Epidermal melanocyte (primary cell): ENCODE data around the gene SETD6.
A peak's percentile ranks its signal among the peaks of the same experiment; 100 is the strongest.

Source experiments
- DNase-seq: peaks from one replicate; pipeline ENCODE4 v3.0.0; 2011; ENCODE audit warnings: low spot score; ENCODE audit not compliant: insufficient read length

The SETD6 gene

DNA sequence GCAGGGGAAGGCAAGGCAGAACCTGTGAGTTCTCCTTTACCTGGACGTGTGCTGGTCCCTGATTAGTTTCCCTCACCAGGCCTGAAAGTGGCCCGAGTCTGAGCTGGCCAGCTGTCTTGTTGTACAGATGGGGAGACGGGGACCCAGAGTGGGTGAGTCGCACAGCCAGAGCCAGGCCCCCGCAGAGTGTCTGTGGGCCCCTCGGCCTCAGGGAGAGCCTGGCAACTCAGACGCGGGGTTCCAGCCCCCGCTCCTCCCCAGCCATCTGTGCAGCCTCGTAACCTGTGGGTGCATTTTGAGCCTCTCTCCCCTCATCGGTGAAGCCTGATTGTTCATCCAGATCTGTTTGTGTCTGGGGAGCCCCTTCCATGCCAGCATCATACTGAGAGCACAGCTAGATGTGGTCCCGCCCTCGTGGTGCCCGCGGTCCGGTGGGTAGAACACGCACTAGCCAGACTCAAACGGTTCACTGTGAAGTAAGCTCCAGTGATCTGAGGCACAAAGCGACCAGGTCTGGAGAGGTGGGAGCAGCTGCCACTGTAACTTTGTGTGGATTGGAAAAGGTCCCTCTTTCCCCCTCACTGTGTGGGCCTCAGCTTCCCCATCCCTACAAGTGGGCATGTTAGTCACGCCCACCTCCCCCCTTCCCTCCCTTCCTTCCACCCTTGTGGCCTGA lies 21.4 kb upstream of the SETD6 start:
- no peak for DNase-seq

GRCh38 chr16:58494981-58495520 lies 20.3 kb upstream of the SETD6 start:
- peak; percentile 89 for DNase-seq

- DNase-seq, result no peak
These were observed 19.6 kb upstream of the SETD6 start for GRCh38 chr16:58495521-58496331.

DNA sequence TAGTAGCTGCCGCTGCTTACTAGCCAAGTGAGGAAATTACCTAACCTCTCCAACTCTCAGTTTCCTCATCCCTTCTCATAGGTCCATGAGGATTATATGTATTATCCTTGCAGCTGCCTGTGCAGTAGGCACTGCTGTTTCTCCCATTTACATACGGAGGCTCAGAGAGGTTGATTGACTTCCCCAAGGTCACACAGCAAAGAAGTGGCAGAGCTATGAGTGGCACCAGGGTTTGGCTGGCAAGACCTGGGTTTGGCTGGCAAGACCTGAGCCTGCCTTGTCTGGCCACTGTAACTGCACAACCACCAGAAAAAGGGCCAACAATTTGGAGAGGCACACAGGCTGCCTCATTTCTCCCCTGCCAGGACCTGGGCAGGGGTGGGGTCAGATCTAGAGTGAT lies 17.8 kb upstream of the SETD6 start:
- DNase-seq, result no peak

GRCh38 chr16:58497935-58498334 lies 17.4 kb upstream of the SETD6 start:
- no peak for DNase-seq

DNA sequence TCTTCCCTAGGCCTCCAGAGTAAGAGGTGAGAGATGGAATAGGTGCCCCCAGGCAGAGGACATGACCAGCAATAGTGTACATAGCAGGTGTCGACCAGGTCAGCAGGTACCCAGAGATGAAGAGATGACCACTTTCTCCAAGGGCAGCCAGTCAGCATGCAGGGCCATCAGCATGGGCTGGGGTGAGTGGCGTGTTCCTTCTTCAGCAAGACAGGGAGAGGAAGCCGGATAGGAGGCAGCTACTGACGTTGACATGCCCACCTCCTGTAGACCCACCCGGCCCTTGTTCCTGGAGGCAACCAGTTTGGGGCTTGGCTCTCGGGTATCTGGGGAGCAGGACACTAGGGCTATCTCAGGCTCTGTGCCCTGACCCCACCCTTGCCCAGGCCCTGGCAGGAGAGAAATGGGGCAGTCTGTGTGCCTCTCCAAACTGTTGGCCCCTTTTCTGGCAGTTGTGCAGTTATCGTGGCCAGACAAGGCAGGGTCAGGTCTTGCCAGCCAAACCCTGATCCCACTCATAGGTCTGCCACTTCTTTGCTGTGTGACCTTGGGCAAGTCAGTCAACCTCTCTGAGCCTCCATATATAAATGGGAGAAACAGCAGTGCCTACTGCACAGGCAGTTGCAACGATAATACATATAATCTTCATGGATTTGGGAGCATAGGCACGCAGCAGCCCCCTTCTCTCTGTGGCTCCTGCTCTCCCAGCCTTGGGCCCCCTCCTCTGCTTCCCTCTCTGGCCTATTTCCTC lies 16.8 kb upstream of the SETD6 start:
- no peak for DNase-seq

DNA sequence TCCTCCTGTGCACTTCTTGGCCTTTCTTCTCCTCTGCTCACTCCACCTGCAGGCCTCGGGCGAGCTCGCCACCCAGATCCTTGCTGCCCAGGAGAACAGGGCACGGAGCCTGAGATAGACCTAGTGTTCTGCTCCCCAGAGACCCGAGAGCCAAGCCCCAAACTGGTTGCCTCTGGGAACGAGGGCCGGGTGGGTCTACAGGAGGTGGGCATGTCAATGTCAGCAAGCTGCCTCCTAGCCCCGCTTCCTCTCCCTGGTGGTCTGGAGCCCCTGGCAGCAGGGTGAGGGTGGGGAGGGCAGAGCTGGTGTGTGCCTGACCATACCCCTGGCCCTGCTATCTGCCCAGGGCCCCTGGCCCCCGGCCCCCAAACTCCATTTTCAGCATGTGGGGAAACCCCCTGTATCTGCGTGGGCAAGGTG lies 16.2 kb upstream of the SETD6 start:
- no peak for DNase-seq

GRCh38 chr16:58499615-58500351 lies 15.5 kb upstream of the SETD6 start, which contains the start of gene NDRG4:
Gene NDRG4 (plus strand): TSS chr16:58500143. CDS start chr16:58500249, 106 bp downstream.
- DNase-seq, result no peak

DNA sequence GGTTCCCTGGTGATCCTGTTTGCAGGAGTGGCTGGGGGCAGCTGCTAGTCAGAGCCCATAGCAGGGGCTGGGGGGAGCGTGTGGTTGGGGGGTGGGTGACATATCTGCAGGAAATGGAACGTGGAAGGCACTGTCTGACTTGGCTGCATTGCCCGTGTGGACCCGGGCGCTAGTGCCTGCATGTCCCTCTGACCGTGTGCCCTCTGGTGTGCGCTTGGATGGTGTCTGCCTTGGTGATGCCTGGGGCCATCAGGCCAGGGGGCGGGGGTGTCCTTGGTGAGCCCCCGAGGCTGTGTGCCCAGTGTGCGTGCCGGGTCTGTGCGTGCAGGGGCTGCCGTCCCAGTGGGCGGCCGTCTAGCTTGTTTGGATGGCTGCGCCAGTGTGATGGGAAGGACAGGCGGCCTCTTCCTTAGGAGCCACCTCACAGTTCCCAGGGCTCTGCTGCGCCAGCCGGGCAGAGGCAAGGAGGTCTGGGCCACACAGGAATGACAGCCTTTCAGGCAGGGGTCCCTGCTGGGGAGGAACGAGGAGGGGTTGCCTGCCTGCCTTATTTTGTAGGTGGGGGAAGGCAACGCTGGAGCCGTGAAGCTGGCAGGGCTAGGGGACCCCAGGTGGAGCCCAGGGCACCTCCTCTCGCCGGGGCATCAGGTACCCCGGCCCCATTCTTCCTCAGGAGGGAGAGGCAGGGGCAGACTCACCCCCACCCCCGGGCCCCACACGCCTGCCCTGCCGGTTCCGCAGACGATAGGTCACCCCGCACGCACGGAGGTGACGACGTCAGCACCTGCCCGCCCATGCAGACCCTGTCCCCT lies 14.7 kb upstream of the SETD6 start:
- no peak for DNase-seq

DNA sequence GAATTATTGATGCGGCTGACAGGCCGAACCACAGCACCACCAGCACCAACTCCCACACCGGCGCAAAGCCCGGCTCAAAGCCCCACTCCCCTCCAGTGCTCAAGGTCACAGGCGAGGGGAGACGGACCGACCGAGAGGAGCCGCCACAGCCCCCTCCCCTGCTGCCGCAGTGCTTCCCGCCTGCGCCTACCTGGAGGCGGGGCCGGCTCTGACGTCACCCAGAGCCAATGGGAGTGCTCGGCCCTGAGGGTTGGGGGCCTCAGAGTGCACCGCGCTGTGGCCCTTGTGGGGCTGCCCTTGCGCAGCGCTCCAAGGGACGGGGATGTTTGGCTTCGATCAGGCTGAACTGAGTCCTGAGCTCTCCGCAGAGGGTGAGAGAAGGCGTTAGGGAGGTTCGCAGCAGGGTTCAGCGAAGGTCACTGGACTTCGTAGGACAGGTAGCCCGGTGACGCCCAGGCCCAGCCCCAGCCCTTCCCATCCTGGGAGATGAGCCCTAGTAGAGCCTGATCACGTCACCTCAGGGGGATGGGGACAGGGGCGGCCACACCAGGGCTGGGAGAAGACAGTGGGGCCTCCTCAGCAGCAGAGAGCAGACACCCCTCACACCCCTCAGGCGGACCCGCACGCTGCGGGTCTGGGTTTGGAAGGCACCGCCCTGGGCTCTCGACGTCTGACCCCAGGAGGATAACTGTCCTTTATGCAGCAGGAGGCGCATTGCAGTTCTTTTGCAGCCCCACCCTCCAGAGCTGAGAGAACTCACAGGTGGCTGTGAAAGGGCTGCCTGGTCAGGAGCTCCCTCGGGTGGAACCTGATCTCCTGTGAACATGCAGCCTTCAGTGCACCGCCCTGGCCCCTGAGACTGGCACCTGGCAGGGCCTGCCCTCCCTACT lies 13.8 kb upstream of the SETD6 start:
- DNase-seq, result no peak

DNA sequence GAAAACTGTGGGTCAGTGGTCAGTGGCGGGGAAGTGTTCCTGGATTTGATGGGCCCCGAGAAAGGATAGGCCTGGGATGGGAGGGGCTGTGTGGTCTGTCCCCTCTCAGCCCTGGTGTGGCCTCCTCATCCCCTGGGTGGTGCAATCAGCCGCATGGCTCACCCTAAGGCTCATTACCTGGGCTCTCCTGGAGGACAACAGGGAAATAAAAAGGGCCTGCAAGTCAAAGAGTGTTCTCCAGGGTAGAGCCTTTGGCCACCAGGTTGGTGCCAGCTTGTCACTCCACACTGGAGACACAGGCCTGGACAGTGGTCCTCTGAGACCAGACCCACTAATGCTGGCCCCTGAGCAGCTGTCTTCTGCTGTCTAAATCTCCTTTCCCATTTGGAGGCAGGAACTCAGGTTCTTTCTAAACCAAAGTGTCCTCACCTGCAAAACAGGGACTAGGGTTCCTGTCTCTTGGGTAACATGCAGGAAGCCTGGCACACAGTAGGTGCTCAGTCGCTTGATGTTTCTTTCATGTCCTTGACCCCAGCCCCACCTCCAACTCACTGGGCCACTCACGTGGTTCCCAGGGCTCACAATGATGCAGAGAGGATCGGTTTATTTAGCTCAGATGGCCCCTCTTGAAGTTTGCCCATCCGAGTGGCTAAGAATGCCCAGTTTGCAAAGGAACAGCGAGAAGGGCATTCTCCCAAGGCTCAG lies 12.9 kb upstream of the SETD6 start:
- DNase-seq, result no peak

DNA sequence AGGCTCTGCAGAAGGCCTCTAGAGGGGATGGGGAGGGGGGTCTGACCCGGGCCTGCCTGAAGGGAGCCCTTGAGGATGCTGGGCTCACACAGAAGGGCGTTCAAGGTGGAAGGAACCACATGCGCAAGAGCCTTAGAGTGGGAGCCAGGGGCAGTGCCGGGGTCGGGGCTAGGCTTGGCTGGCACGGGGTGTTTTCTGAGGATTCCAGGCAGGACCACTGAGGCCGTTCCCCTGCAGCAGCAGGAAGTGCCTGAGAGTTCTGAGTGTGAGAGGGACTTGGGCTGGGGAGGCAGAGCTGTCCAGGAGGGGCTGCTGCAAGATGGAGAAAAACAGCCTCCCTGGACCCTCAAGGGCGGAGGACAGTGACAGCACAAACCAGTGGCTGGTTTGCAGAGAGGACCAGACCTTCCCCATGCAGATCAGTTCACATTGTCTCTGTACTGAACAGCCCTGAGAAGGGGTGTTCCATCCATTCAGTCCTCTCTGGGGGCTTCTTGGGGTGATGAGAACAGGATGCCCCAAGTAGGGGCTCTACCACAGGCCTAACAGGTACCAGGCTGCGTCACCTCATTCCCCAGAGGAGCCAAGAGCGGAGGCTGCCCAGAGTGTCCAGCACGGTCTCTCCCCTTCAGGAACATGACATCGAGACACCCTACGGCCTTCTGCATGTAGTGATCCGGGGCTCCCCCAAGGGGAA lies 12.0 kb upstream of the SETD6 start:
- DNase-seq, result no peak

GRCh38 chr16:58503863-58504688 lies 11.2 kb upstream of the SETD6 start:
- no peak for DNase-seq

GRCh38 chr16:58506241-58507194 lies 8.8 kb upstream of the SETD6 start:
- DNase-seq, result no peak

- no peak for DNase-seq
These were observed 7.9 kb upstream of the SETD6 start for GRCh38 chr16:58507195-58507962.
